ENCODE results near the gene ZBTB20.

Gene ZBTB20

DNA sequence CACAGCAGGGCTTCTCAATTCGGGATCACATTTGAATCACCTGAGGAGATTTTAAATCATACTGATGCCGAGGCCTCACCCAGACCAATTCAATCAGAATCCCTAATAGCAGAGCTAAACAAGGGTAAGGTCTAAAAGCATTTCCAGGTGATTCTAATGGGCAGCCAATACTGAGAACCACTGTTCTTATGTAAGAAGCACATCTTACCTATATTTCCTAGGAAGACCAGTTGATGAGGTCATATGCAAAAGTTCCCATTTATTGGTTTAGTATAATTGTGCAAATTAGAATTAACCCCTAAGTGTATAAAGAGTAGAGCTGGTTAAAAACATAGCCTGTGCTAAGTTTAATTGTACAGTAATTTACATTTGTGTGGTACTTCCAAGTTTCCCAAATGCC, 851.1 kb downstream of the ZBTB20 start:
- DNase-seq: no peak

DNA sequence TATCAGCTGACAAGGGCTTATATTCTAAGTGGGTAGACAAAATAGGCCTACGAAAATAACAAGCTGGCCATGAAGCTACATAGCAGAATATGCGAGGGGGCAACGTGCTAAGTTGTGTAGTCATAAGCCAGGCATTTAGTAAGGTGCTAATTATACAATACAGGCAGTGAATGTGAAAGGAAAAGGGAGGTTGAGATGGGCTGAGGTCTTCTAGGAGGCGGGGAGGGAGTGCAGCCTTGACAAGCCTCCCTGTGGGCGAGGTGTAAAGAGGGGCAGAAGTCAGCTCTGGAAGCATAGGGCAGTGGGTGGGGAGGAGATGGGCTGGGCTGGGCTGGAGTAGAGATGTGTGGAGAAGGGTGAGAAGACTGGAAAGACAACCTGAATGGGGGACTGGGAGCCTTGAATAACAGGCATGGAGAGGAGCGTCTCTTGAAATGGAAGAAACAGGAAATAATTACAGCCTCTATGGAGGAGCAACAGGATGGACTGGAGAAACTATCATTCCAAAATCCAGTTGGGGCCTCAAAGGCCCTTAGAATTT, 852.1 kb downstream of the ZBTB20 start:
- no peak for DNase-seq

DNA sequence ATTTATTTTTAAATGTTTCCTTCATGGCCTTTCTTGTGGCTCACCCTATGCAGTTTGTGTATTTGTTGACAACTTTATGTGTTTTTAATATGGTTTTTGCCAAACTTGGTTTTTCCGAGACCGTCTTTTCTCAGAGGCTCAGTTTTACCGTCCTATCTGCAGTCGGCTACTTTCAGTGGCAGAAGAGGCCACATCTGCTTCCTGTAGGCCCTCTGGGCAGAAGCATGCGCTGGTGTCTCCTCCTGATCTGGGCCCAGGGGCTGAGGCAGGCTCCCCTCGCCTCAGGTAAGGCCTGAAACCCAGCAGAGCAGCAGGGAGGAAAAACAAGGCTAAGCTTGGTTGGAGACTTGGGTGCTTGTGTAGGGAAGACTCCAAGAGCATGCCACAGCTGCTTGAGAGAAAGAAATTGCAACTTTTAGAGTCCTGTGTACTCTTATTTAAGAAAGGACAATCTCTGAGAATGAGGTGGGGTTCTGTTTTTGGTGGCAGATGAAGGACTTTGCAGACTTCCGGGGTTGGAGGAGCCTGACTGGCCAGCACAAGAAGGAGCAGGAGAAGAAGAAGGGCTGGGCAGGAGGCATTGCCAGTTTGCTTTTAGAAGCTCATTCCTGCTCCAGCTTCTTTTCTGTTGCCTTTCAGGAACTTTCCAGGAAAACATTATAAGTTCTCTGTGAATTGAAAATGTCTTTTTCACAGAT, 853.1 kb downstream of the ZBTB20 start, which contains the start of gene TIGIT:
Gene TIGIT (plus strand): TSS at position 191 of the 698 bp plus-strand sequence. CDS start 34 bp downstream, at position 225.
- DNase-seq: no peak

DNA sequence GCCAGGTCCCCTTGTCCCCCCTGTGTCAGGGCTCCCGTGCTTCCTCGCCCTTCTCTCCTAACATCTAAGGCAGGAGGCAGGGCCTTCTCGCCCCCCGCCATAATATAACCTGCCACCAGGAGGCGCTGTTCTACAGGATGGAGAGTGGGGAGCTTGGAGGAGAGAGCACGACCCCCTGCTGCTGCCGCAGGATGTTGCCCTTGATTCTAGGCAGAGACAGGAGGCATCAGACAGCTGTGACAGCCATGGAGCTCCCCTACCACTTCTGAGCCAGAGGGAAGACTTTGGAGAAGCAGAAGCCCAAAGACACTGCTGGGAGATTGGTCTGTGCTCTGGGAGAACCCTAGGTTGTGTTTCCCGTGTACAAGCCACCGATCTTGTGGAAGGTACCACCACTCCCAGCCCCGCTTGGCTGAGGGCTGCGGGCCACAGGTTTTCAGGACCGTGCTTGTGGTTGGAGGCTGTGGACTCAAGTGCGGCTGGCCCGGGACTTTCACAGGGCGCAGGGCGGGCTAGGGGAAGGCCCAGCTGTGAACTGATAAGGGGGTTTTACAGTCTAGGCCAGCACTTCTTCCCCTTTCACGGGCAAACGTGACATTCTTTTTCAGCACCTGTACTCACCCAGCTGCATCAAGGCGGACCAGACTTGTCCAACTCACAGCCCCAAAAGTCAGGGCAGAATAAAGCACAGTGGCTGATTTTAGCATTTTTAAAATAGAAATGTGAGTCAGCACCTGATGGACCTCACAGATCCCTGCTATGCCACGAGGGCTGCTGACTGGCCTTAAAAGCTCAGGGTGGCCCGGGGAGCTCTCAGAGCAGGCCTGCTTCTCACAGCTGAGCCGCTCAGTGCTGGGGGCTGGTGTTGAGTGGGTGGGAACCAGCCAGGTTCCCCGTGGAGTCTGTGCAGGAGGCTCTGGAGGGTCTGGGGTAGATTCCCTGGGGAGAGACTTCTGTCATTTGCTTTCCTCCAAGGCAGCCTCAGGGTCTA, 855.9 kb downstream of the ZBTB20 start:
- DNase-seq: peak; percentile 82

DNA sequence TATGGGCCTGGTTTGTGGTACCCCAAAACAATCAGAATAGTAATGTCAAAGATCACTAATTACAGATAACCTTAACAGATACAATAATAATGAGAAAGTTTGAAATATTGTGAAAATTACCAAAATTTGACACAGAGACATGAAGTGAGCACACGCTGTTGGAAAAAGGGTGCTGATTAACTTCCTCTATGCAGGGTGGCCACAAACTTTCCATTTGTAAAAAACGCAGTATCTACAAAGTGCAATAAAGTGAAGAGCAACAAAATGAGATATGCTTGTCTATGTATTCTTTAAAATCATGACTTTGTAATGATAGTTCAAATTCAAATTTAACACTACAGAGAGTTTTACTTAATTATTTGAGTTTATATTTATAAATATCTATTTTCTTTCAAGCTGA, 860.8 kb downstream of the ZBTB20 start:
- DNase-seq: no peak

DNA sequence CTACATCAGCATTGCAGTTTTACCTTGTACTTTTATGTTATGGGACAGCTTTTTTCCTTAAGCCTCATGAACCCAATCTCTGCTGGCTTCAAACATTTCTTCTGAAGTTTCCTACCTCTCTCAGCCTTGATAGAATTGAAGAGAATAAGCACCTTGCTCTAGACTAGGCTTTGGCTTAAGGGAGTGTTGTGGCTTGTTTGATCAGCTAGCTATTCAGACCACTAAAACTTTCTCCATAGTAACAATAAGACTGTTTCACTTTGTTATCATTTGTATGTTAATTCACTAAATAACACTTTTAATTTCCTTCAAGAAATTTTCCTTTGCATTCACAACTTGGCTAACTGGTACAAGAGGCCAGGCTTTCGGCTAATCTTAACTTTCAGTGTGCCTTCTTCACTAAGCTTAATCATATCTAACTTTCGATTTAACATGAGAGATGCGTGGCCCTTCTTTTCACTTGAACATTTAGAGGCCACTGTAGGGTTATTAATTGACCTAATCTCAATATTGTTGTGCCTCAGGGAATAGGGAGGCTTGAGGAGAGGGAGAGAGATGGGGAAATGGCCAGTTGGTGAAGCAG, 861.3 kb downstream of the ZBTB20 start:
- DNase-seq: no peak

DNA sequence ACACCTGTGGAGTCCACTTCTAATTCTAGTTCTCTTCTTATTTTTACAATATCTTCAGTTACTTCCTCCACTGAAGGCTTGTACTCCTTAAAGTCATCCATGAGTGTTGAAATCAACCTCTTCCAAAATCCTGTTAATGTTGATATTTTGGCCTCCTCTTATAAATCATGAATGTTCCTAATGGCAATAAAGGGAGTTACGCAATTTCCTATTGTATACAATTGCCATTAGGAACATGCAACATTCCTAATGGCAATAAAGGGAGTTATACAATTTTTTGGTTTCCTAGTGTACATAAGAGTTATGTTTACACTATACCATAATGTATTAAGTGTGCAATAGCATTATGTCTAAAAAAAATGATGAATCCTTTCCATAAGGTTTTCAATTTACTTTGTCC, 862.4 kb downstream of the ZBTB20 start:
- no peak for DNase-seq

Measured in NCI-H1436 (cell line).